GM12873 (cell line): ENCODE results near the gene MIPEP.

Experiments used
- CTCF ChIP-seq: IDR thresholded peaks from 2 replicates; pipeline ENCODE4 v1.5.1; 2012; ENCODE audit warnings: low read depth, mild to moderate bottlenecking, moderate library complexity, low read length, control low read depth; ENCODE audit not compliant: insufficient read depth; ENCODE audit errors: missing control alignments

Gene MIPEP

GRCh38 chr13:23822252-23822824 is 66.9 kb downstream of the MIPEP start:
- TF ChIP-seq CTCF = no peak

GRCh38 chr13:23820530-23820929 is 68.7 kb downstream of the MIPEP start:
- no peak for TF ChIP-seq CTCF

- TF ChIP-seq CTCF = no peak
Observed at GRCh38 chr13:23817830-23818229, 71.4 kb downstream of the MIPEP start.

- TF ChIP-seq CTCF = no peak
Observed at GRCh38 chr13:23817136-23817535, 72.1 kb downstream of the MIPEP start.

- TF ChIP-seq CTCF = no peak
Observed at GRCh38 chr13:23813635-23814034, 75.6 kb downstream of the MIPEP start.

- TF ChIP-seq CTCF = no peak
Observed at GRCh38 chr13:23811366-23812062, 77.7 kb downstream of the MIPEP start.

GRCh38 chr13:23810685-23811240 is 78.4 kb downstream of the MIPEP start:
- TF ChIP-seq CTCF = peak; percentile 53
